HCT116 (cell line): ENCODE data around the gene AGRP.

Source experiments
- CEBPB ChIP-seq: IDR thresholded peaks from 2 replicates; pipeline ENCODE4 v1.6.1; 2012; ENCODE audit warnings: low read depth
- ELF1 ChIP-seq: IDR thresholded peaks from 2 replicates; pipeline ENCODE4 v1.6.1; 2012; ENCODE audit warnings: low read depth, borderline replicate concordance
- EZH2 ChIP-seq: fragments of 200-600 bp; sonication (generic); IDR thresholded peaks from 2 replicates; pipeline ENCODE4 v1.6.1; 2017; ENCODE audit warnings: antibody characterized with exemption, mixed run types
- POLR2A ChIP-seq: IDR thresholded peaks from 2 replicates; pipeline ENCODE4 v1.7.0; 2011; ENCODE audit warnings: borderline replicate concordance; ENCODE audit not compliant: insufficient read depth, insufficient read length; ENCODE audit errors: extremely low read depth
- POLR2AphosphoS5 ChIP-seq: IDR thresholded peaks from 2 replicates; pipeline ENCODE4 v1.6.1; 2011; ENCODE audit warnings: mild to moderate bottlenecking, low read depth, low read length, moderate library complexity
- SP1 ChIP-seq: IDR thresholded peaks from 2 replicates; pipeline ENCODE4 v1.6.1; 2012; ENCODE audit warnings: low read depth
- ZNF274 ChIP-seq: fragments of 200-500 bp; sonication (Bioruptor generic); IDR thresholded peaks from 2 replicates; pipeline ENCODE4 v1.6.1; 2014; ENCODE audit warnings: mild to moderate bottlenecking, low read depth, low read length, inconsistent platforms
- TF ChIP-seq, protein P1 (sequence below), 3 experiments: fragments of 200-600 bp in 1 of 3; sonication (generic) in 1 of 3; IDR thresholded peaks in 2 of 3; conservative IDR thresholded peaks in 1 of 3; 2 replicates each; pipeline ENCODE4 v1.5.1; 2012 to 2017; ENCODE audit warnings: low read depth in 2 of 3, low read length in 2 of 3, antibody characterized with exemption in 1 of 3, borderline replicate concordance in 1 of 3, control low read depth in 1 of 3, mild to moderate bottlenecking in 1 of 3, mixed read lengths in 1 of 3, mixed run types in 1 of 3, moderate library complexity in 1 of 3; ENCODE audit not compliant: insufficient read depth in 1 of 3
- TF ChIP-seq, protein P2 (sequence below): IDR thresholded peaks from 2 replicates; pipeline ENCODE4 v1.6.1; 2012; ENCODE audit warnings: low read depth
- TF ChIP-seq, protein P3 (sequence below): IDR thresholded peaks from 2 replicates; pipeline ENCODE4 v1.6.1; 2012
- TF ChIP-seq, protein P4 (sequence below): IDR thresholded peaks from 2 replicates; pipeline ENCODE4 v1.6.1; 2012

DNA sequence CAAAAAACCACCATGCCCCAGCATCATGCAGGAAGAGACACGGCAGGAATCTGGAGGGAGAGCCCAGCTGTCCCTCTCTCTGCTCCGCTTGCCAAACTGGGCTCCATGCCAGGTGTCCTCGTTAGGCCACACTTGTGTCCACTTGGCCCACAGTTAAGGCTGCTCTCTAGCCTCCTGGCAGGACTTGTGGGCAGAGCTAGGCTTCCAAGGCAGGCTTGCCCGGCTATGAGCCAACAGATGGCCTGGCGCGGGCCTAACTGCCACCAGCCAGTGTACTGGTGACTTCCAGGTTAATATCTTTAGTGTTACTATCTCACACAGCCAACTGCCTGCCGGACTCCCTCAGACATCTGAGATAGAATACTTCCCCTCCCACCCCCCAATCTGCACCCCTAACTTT lies 13.0 kb downstream of the AGRP start:
- TF ChIP-seq POLR2A (no peak), SP1 (no peak), EZH2 (no peak), POLR2AphosphoS5 (no peak), CEBPB (no peak), ZNF274 (no peak), ELF1 (no peak)
- TF ChIP-seq, protein P1, sequence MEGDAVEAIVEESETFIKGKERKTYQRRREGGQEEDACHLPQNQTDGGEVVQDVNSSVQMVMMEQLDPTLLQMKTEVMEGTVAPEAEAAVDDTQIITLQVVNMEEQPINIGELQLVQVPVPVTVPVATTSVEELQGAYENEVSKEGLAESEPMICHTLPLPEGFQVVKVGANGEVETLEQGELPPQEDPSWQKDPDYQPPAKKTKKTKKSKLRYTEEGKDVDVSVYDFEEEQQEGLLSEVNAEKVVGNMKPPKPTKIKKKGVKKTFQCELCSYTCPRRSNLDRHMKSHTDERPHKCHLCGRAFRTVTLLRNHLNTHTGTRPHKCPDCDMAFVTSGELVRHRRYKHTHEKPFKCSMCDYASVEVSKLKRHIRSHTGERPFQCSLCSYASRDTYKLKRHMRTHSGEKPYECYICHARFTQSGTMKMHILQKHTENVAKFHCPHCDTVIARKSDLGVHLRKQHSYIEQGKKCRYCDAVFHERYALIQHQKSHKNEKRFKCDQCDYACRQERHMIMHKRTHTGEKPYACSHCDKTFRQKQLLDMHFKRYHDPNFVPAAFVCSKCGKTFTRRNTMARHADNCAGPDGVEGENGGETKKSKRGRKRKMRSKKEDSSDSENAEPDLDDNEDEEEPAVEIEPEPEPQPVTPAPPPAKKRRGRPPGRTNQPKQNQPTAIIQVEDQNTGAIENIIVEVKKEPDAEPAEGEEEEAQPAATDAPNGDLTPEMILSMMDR (IDR thresholded peaks at IDR 0.05 in 2 of 3, conservative IDR thresholded peaks at IDR 0.05 in 1 of 3; ENCODE audit: borderline replicate concordance in 1 of 3, insufficient read depth in 1 of 3, low read depth in 2 of 3, low read length in 2 of 3), result no peak
- TF ChIP-seq, protein P2, sequence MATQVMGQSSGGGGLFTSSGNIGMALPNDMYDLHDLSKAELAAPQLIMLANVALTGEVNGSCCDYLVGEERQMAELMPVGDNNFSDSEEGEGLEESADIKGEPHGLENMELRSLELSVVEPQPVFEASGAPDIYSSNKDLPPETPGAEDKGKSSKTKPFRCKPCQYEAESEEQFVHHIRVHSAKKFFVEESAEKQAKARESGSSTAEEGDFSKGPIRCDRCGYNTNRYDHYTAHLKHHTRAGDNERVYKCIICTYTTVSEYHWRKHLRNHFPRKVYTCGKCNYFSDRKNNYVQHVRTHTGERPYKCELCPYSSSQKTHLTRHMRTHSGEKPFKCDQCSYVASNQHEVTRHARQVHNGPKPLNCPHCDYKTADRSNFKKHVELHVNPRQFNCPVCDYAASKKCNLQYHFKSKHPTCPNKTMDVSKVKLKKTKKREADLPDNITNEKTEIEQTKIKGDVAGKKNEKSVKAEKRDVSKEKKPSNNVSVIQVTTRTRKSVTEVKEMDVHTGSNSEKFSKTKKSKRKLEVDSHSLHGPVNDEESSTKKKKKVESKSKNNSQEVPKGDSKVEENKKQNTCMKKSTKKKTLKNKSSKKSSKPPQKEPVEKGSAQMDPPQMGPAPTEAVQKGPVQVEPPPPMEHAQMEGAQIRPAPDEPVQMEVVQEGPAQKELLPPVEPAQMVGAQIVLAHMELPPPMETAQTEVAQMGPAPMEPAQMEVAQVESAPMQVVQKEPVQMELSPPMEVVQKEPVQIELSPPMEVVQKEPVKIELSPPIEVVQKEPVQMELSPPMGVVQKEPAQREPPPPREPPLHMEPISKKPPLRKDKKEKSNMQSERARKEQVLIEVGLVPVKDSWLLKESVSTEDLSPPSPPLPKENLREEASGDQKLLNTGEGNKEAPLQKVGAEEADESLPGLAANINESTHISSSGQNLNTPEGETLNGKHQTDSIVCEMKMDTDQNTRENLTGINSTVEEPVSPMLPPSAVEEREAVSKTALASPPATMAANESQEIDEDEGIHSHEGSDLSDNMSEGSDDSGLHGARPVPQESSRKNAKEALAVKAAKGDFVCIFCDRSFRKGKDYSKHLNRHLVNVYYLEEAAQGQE, result no peak
- TF ChIP-seq, protein P3, sequence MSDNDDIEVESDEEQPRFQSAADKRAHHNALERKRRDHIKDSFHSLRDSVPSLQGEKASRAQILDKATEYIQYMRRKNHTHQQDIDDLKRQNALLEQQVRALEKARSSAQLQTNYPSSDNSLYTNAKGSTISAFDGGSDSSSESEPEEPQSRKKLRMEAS, result no peak
- TF ChIP-seq, protein P4, sequence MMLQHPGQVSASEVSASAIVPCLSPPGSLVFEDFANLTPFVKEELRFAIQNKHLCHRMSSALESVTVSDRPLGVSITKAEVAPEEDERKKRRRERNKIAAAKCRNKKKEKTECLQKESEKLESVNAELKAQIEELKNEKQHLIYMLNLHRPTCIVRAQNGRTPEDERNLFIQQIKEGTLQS, result no peak
